Activated naive CD4-positive, alpha-beta T cell treated with anti-CD3 and anti-CD28 coated beads, Interleukin-2, amount 50 U/mL, for 16 hours (primary cell): Measurements from ENCODE around the gene VAV2.

Experiments
- DNase-seq: peaks from one replicate; pipeline ENCODE4 v3.0.0-alpha.2; 2020

VAV2 gene

GRCh38 chr9:133848471-133849109 is 143.5 kb downstream of the VAV2 start:
- DNase-seq, result no peak

DNA sequence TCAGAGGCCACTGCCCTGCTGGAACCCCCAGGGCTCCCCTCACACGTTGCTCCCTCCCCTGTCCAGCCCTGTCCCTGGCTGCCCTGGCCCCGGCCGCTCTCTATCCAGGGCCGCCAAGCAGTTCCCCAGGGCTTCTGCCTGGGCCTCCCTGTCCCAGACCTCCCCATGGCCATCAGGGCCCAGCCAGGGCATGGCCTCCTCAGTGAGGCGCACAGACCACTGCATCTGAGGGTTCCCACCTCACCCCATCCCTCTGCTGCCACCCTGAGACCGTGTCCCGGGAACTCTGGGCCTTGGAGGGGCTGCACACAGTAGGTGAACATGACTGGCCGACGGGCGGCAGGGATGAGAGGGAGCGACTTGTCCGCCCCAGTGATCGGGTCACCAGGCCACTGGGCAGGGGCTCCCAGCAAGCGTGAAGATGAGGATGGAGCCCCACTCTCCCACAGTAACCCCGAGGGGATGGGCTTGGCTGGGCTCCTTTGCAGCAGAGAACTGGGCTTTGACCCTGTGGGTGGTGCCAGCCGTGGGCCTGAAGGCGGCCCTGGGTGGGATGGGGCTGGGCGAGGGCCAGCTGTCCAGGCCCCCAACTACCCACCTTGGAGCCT is 145.5 kb downstream of the VAV2 start:
- no peak for DNase-seq

- DNase-seq, result no peak
Measured at GRCh38 chr9:133845440-133845839, 146.7 kb downstream of the VAV2 start.

DNA sequence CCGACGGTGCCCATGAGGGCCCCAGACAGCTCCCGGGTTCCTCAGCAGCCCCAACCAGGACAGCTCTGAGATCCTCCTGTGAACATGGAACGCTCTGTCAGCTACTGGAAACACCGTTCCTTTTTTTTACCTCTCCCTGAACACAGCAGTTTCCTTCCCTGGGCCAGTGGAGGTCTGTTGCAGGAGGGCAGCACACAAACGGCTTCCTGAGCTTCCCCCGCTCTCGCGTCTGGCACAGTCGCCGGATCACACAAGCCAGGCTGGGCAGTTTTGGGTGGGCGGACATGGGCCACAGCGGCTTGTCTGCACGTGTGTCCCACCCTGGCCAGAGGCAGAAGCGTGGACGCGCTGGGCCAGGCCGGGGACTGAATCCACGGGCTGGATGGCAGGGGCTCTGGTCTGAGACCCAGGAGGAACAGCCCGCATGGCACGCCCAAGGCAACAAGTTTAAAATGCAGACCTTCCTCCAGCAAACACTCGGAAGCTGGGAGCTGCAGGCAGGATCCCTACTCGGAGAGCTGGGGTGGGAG is 147.2 kb downstream of the VAV2 start:
- no peak for DNase-seq

DNA sequence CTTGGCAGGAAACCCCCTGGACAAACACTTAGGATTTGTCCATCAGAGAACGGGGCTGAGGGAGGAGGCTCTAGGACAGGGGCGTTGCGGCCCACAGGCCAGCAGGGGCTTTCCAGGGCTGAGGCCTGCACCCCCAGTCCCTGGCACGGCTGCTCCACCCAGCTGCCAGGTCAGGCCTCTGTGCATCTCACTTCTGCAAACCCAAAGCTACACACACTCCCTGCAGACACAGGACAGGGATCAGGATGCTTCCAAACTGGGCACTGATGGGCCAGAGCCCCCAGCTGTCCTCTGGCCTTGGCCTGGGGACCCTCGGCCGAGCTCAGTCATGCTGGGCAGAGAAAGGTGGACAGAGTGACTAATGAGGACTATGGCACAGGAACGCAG is 147.7 kb downstream of the VAV2 start:
- no peak for DNase-seq

- DNase-seq, result no peak
Measured at GRCh38 chr9:133843751-133844397, 148.2 kb downstream of the VAV2 start.

DNA sequence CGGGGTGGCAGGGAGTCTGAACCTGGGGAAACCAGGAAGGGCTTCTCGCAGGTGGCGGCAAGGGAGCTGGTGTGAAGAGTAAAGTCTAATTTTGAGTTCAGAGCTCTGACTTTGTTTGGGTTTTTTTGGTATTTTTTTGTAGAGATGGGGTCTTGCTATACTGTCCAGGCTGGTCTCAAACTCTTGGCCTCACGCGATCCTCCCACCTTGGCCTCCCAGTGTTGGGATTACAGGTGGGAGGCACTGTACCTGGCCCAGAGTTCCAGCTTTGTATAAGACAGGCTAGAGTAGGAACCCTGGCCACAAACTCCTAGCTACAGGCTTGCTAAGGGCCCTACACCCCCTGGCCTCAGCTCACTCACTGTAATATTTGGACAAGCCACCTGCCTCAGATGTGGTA is 148.9 kb downstream of the VAV2 start:
- DNase-seq, result no peak

DNA sequence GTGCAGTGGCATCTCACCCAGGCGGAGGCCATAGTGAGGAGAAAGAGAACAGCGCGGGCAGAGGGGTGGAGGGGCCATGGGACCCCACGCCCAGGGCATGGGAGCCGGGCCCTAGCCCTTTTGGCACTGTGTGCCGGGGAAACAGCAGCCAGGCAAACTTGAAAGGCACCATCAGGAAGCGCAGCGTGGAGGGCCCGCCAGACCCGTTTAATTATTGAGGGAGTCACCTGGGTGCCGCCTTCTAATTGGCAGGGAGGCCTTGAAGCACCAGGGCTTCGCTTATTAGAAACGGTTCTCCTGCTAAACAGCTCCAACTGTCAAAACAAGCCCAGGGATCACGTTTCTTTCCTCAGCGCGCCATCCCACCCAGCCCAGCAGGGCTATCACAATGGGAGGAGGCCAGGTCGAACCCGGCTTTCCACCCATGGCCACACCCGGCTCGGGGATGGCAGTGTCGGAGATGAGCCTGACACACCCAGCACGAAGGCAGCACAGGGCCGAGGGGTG is 149.3 kb downstream of the VAV2 start:
- no peak for DNase-seq

DNA sequence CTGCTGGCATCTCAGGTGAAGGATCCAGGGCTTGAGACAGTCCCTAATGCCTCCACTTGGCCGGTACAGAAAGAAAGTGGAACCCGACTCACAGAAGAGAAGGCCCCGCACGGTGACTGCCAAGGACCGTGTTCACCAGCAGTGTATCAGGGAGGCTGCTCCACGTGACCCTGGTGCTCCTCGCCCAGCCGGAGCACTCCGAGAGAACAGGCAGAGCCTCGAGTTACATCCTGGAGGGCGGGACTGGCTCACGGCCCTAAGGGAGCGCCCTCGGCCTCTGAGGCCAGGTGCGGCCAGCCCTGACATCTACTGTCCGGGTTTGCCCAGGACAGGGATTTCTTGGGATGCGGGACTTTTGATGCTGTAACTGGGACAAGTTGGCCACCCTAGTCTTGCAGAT is 149.9 kb downstream of the VAV2 start:
- no peak for DNase-seq

GRCh38 chr9:133841167-133841812 is 150.8 kb downstream of the VAV2 start:
- DNase-seq, result no peak

- no peak for DNase-seq
Measured at GRCh38 chr9:133839822-133840329, 152.2 kb downstream of the VAV2 start.

DNA sequence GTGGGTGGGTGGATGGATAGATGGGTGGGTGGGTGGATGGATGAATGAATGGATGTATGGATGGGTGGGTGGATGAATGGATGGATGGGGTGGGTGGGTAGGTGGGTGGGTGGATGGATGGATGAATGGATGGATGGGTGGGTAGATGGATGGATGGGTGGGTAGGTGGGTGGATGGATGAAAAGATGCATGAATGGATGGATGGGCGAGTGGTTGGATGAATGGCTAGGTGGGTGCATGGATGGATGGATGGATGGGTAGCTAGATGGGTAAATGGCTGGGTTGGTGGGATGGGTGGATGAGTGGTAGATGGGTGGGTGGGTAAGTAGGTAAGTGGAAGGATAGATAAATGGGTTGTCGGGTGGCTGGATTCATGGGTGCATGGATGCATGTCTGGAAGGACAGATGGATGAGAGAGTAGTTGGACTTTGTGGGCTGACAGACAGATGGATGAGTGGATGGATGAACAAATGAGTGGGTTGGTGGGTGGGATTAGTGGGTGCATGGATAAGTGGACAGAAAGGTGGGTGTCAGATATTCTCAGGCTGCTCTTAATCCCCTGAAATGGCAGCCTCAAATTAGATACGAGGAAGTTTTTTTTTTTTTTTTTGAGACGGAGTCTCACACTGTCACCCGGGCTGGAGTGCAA is 153.1 kb downstream of the VAV2 start:
- DNase-seq, result no peak

- DNase-seq, result no peak
Measured at GRCh38 chr9:133837627-133838597, 154.2 kb downstream of the VAV2 start.

GRCh38 chr9:133836818-133837217 is 155.3 kb downstream of the VAV2 start:
- DNase-seq, result no peak

GRCh38 chr9:133836001-133836758 is 155.9 kb downstream of the VAV2 start:
- DNase-seq, result no peak

DNA sequence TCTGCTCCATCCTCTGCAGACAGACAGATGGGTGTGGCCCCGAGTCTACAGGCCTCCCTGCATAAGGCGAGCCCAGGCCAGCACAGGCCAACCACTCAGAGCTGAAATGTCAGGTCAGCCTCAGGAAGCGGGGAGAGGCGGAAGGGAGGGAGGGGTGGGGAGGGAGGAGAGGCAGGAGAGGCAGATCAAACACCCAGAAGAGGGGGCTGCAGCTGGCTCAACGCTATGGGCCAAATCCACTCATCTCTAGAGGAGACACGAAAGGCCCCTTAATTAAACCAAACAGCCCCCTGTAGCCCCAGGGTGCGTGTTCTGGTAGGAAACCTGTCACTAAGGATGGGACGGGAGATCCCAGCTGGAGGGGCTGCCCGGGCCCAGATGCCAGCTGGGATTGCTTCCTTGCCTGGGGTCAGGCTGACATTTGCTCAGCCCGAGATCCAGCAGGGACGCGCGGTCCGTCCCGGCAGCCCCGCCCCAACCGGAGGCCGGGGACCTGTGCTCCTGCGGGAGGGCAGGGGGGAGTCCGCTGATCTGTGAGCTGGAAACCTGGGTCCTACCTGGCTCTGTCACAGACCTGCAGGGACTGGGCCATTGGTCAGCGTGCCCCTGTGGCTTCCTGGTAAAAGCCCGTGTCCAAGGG is 156.7 kb downstream of the VAV2 start:
- DNase-seq, result no peak

GRCh38 chr9:133834080-133834976 is 157.8 kb downstream of the VAV2 start:
- DNase-seq, result no peak

DNA sequence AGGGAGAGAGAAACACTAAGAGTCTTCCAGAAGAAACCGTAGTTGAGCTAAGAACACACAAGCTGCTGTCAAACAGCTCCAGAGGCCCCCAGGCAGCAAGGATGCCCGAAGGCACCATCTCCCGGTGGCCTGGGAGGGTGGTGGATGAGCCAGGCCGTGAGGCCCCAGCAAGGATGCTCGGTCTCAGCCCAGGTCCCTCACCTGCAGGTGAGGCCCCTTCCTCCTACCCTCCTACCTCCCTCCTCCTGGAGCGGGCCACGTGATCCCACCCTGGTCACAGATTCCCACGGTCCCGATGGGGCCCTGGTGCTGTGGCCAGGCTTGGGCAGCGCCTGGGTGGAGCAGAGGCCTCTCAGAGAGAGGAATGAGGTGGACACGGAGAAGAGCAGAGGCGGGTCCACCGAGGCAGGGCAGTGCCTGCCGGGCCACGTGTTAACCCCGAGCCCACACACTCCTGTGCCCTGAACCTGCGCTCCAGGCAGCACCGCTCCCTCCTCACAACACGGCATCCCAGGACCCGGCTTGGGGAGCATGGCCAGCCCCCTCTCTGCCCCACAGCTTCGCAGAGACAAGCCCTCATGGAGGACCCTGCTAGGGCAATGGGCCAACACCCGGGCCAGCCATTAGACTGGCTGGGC is 158.6 kb downstream of the VAV2 start:
- DNase-seq, result no peak

DNA sequence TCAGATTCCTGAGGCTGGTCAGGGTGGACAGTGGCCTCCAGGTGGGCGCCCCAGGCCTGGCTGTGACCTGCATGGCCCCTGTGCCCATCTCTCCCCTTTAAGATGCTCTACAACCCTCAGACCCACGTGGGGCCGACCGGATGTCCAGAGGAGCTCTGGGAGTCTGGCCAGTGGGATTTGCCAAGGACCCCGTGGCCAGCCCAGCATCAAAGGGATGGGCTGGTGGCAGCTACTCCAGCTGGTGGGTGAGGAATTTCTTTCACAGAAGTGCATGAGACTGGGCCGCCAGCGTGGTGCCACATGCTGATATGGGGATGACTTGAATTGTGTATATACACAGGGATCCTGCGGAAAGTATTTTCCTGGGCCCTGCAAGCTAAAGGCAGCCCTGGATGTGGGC is 159.2 kb downstream of the VAV2 start:
- no peak for DNase-seq
